A549 (cell line): Measurements from ENCODE around the gene CBY2. TPM values are rescaled to one million over a fixed set of nuclear protein-coding genes. Genes with fewer than 3 reads are reported as not detected.

ENCODE experiments used
- ATAC-seq, 2 experiments: fragments of 200-7000 bp in 1 of 2; fragments of >200 bp in 1 of 2; cut with Nextera tagmentation in 1 of 2; cut with Tn5 transposase in 1 of 2; 3 replicates each; pipeline versions ENCODE4 v1.8.0 to v1.9.1; 2018 to 2020; ENCODE audit warnings: mild to moderate bottlenecking in 1 of 2, moderate library complexity in 1 of 2
- CTCF ChIA-PET: fragments of 300-600 bp; sonication (Branson Sonifier 250); formaldehyde crosslinking; extraction: SDS; loops from one replicate; lab custom pipeline; 2021; ENCODE audit warnings: antibody characterized with exemption, inconsistent platforms; lab: Yijun Ruan, JAX
- POLR2A ChIA-PET: fragments of 350-600 bp; formaldehyde crosslinking; extraction: SDS; loops from one replicate; lab custom pipeline; 2021; ENCODE audit warnings: antibody characterized with exemption, inconsistent platforms; lab: Yijun Ruan, JAX
- DNase-seq, 2 experiments: peaks; one replicate each; pipeline versions ENCODE4 v3.0.0 to v3.0.0-alpha.2; 2011 to 2016; ENCODE audit warnings: low read depth in 1 of 2, low spot score in 1 of 2
- FAIRE-seq: peaks from 2 replicates; lab custom pipeline; 2011; peaks lifted over from hg19 to GRCh38; lab: Jason Lieb, UNC
- H3K27ac ChIP-seq, 2 experiments: fragments of >200 bp; sonication (Bioruptor Twin); formaldehyde crosslinking; 3 replicates each; pipeline ENCODE4 v1.5.1; 2016 to 2017
- H3K4me1 ChIP-seq: fragments of >200 bp; sonication (Bioruptor Twin); formaldehyde crosslinking; 3 replicates; pipeline ENCODE4 v1.6.1; 2016
- H3K4me2 ChIP-seq: fragments of >200 bp; sonication (Bioruptor Twin); formaldehyde crosslinking; 3 replicates; pipeline ENCODE4 v1.6.1; 2016
- H3K4me3 ChIP-seq: fragments of >200 bp; sonication (Bioruptor Twin); formaldehyde crosslinking; 3 replicates; pipeline ENCODE4 v1.5.1; 2016
- H3K9me3 ChIP-seq: fragments of >200 bp; sonication (Bioruptor Twin); formaldehyde crosslinking; 3 replicates; pipeline ENCODE4 v1.6.1; 2016
- BHLHE40 ChIP-seq: IDR thresholded peaks from 2 replicates; pipeline ENCODE4 v1.6.1; 2012; ENCODE audit warnings: low read depth, low read length, inconsistent platforms
- CHD4 ChIP-seq: fragments of 200-600 bp; sonication (generic); IDR thresholded peaks from 2 replicates; pipeline ENCODE4 v1.6.1; 2016; ENCODE audit warnings: antibody characterized with exemption, mild to moderate bottlenecking, borderline replicate concordance
- EHMT2 ChIP-seq: fragments of 200-600 bp; sonication (generic); IDR thresholded peaks from 2 replicates; pipeline ENCODE4 v1.6.1; 2016; ENCODE audit warnings: antibody characterized with exemption, low read depth, mild to moderate bottlenecking, moderate library complexity
- GATA3 ChIP-seq: IDR thresholded peaks from 2 replicates; pipeline ENCODE4 v1.6.1; 2012; ENCODE audit warnings: borderline replicate concordance
- HDAC2 ChIP-seq: fragments of 200-600 bp; sonication (generic); IDR thresholded peaks from 2 replicates; pipeline ENCODE4 v1.6.1; 2016
- HEYL ChIP-seq: fragments of 250-450 bp; sonication (Bioruptor Pico); IDR thresholded peaks from 2 replicates; pipeline ENCODE4 v1.8.0; 2021; ENCODE audit warnings: mild to moderate bottlenecking, moderate library complexity
- HOXB5 ChIP-seq: fragments of 250-450 bp; sonication (Bioruptor Pico); IDR thresholded peaks from 2 replicates; pipeline ENCODE4 v1.5.0; 2020; ENCODE audit warnings: mild to moderate bottlenecking, moderate library complexity
- MAFK ChIP-seq: fragments of 450-650 bp; IDR thresholded peaks from 2 replicates; pipeline ENCODE4 v1.6.1; 2014; ENCODE audit not compliant: partially characterized antibody
- MAZ ChIP-seq: fragments of 150-350 bp; IDR thresholded peaks from 2 replicates; pipeline ENCODE4 v1.6.1; 2014; ENCODE audit warnings: antibody characterized with exemption, low read depth, low read length, borderline replicate concordance
- NFE2L2 ChIP-seq: fragments of 150-350 bp; conservative IDR thresholded peaks from 2 replicates; pipeline ENCODE4 v1.6.1; 2014; ENCODE audit warnings: low read length
- POLR2A ChIP-seq: IDR thresholded peaks from 2 replicates; pipeline ENCODE4 v1.6.1; 2012; ENCODE audit warnings: mild to moderate bottlenecking, low read length
- POLR2AphosphoS2 ChIP-seq: conservative IDR thresholded peaks from 2 replicates; pipeline ENCODE4 v1.6.1; 2012; ENCODE audit warnings: low read length, improper control_type of control experiment, inconsistent platforms
- RNF2 ChIP-seq: fragments of 200-600 bp; sonication (generic); IDR thresholded peaks from 2 replicates; pipeline ENCODE4 v1.6.1; 2016; ENCODE audit warnings: low read depth, mild to moderate bottlenecking, antibody characterized with exemption, moderate library complexity, borderline replicate concordance
- TFCP2L1 ChIP-seq: fragments of 250-450 bp; sonication (Bioruptor Pico); IDR thresholded peaks from 2 replicates; pipeline ENCODE4 v1.5.0; 2021; ENCODE audit warnings: mild to moderate bottlenecking
- WGBS: methylation state at CpG from one replicate; pipeline ENCODE4 v1.1.6; 2017; ENCODE audit errors: missing lambda C conversion rate; 5-methylcytosine and 5-hydroxymethylcytosine counted together
- polyA plus RNA-seq, 4 experiments: library from polyadenylated mRNA; depleted of rRNA in 3 of 4; stranded (reverse); fragments of >200 nt; fragmentation: RNase III in 1 of 4; extraction: RNeasy Plus Mini Kit Qiagen cat#74134 plus additional on column Dnase treatment in 1 of 4; gene quantifications; 2 replicates in 3 of 4; 3 replicates in 1 of 4; pipeline ENCODE4 v1.2.3, GENCODE V29; 2011 to 2017
- TF ChIP-seq, protein P1 (sequence below): fragments of 200-600 bp; sonication (generic); IDR thresholded peaks from 2 replicates; pipeline ENCODE4 v1.6.1; 2016; ENCODE audit warnings: antibody characterized with exemption, mild to moderate bottlenecking, moderate library complexity
- TF ChIP-seq, protein P2 (sequence below): IDR thresholded peaks from 2 replicates; pipeline ENCODE4 v1.6.1; 2012
- TF ChIP-seq, protein P3 (sequence below): IDR thresholded peaks from 2 replicates; pipeline ENCODE4 v1.6.1; 2012; ENCODE audit warnings: low read depth, borderline replicate concordance
- TF ChIP-seq, protein P4 (sequence below): fragments of >200 bp; sonication (Bioruptor Twin); formaldehyde crosslinking; IDR thresholded peaks from 3 replicates; pipeline ENCODE4 v1.5.1; 2016

The CBY2 gene
- polyA plus RNA-seq, 2 of the 4 experiments (the other 2 are of a cell fraction), result 0.28 TPM; not detected in 1

DNA sequence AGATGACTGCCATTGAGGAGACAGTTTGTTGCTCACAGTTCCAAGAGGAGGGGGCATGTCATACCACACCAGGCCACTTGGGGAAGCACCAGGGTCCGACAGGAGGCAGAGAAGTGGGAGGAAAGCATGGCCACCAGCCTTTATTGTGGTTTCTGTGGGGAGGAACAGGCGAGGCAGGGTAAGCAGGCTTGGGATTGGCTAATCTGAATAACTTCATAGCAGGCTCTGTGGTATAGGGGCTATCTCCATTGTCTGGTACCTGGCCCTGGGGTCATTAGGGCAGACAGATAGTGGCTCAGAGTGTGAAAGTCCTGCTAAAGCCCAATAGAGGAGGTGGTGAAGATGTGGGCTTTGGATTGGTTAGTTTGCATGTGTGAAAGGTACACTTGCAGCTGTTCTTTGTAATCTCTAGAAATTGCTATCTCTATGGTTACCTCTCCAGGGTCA lies 35.5 kb downstream of the CBY2 start (continued):
- TF ChIP-seq, protein P1, sequence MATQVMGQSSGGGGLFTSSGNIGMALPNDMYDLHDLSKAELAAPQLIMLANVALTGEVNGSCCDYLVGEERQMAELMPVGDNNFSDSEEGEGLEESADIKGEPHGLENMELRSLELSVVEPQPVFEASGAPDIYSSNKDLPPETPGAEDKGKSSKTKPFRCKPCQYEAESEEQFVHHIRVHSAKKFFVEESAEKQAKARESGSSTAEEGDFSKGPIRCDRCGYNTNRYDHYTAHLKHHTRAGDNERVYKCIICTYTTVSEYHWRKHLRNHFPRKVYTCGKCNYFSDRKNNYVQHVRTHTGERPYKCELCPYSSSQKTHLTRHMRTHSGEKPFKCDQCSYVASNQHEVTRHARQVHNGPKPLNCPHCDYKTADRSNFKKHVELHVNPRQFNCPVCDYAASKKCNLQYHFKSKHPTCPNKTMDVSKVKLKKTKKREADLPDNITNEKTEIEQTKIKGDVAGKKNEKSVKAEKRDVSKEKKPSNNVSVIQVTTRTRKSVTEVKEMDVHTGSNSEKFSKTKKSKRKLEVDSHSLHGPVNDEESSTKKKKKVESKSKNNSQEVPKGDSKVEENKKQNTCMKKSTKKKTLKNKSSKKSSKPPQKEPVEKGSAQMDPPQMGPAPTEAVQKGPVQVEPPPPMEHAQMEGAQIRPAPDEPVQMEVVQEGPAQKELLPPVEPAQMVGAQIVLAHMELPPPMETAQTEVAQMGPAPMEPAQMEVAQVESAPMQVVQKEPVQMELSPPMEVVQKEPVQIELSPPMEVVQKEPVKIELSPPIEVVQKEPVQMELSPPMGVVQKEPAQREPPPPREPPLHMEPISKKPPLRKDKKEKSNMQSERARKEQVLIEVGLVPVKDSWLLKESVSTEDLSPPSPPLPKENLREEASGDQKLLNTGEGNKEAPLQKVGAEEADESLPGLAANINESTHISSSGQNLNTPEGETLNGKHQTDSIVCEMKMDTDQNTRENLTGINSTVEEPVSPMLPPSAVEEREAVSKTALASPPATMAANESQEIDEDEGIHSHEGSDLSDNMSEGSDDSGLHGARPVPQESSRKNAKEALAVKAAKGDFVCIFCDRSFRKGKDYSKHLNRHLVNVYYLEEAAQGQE, result no peak
- TF ChIP-seq HOXB5 (CRISPR knock-in tag), result no peak
- TF ChIP-seq, all 56 proteins: peak for 0

DNA sequence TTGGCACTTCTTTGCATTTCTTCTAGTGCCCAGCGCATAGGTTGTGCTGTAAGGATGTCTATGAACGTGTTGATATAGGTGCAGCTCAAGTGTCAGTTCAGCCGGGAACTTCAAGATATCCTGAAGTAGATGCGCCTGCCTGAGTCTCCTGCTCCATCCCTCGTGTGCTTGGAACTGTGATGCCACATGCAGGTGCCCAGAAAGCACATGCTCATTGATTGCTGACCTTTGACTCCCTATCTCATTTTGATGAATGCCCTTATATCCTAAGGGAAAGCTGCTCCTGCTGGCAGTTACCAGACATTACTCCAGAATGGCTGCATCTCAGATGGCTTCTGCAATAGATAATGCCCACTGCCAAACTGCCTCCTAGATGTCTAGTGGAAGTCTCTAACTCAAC lies 40.9 kb downstream of the CBY2 start:
- 22% methylated on average over 5 of the region's 5 CpGs for WGBS
- ChIA-PET CTCF (no interaction called here), POLR2A (no interaction called here)
- no peak for ATAC-seq
- H3K27ac ChIP-seq, result no peak overlapping the region
- no peaks in the 10 kb centered on the region for H3K9me3 ChIP-seq
- FAIRE-seq, result no peak
- H3K4me3 ChIP-seq, result no peak overlapping the region
- H3K4me2 ChIP-seq, result no peak overlapping the region
- H3K4me1 ChIP-seq, result no peaks in the 10 kb centered on the region
- TF ChIP-seq EHMT2 (no peak), HDAC2 (no peak), BHLHE40 (no peak), HEYL (CRISPR knock-in tag) (no peak), RNF2 (no peak), CHD4 (no peak), NFE2L2 (no peak), POLR2A (no peak), MAFK (no peak), TFCP2L1 (CRISPR knock-in tag) (no peak), POLR2AphosphoS2 (no peak), GATA3 (no peak)
- TF ChIP-seq, protein P2, sequence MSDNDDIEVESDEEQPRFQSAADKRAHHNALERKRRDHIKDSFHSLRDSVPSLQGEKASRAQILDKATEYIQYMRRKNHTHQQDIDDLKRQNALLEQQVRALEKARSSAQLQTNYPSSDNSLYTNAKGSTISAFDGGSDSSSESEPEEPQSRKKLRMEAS, result no peak
- TF ChIP-seq, protein P3, sequence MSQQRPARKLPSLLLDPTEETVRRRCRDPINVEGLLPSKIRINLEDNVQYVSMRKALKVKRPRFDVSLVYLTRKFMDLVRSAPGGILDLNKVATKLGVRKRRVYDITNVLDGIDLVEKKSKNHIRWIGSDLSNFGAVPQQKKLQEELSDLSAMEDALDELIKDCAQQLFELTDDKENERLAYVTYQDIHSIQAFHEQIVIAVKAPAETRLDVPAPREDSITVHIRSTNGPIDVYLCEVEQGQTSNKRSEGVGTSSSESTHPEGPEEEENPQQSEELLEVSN, result no peak
- DNase-seq, result no peak

DNA sequence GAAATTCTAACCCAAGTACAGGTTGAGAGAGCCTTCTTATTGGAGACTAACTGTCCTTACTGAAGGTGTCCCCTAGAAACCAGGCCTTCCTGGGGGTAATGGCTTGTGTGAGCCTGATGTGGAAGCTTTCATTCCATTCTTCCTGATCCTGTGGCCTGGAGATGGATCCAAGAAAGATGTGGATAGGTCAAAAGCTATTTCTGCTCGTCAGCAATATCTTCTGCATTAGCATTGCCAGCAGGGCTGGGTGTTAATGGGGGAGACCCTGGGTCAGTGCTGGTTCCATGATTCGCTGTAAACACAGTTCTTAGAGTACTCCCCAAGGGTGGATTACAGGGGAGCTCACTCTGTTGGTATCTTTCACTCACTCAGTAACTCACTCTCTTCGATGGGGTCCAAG lies 42.9 kb downstream of the CBY2 start:
- FAIRE-seq (no peak), DNase-seq (no peak), ATAC-seq (no peak)
- no peak overlapping the region for H3K4me2 ChIP-seq
- ChIA-PET POLR2A (no interaction called here), CTCF (no interaction called here)
- no peak for TF ChIP-seq MAZ
- TF ChIP-seq, protein P1, result no peak
- TF ChIP-seq, protein P4, sequence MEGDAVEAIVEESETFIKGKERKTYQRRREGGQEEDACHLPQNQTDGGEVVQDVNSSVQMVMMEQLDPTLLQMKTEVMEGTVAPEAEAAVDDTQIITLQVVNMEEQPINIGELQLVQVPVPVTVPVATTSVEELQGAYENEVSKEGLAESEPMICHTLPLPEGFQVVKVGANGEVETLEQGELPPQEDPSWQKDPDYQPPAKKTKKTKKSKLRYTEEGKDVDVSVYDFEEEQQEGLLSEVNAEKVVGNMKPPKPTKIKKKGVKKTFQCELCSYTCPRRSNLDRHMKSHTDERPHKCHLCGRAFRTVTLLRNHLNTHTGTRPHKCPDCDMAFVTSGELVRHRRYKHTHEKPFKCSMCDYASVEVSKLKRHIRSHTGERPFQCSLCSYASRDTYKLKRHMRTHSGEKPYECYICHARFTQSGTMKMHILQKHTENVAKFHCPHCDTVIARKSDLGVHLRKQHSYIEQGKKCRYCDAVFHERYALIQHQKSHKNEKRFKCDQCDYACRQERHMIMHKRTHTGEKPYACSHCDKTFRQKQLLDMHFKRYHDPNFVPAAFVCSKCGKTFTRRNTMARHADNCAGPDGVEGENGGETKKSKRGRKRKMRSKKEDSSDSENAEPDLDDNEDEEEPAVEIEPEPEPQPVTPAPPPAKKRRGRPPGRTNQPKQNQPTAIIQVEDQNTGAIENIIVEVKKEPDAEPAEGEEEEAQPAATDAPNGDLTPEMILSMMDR, result no peak
- no peak for TF ChIP-seq HEYL (CRISPR knock-in tag)
- H3K27ac ChIP-seq, result no peak overlapping the region
- no peak overlapping the region for H3K4me3 ChIP-seq
- H3K4me1 ChIP-seq, result no peaks in the 10 kb centered on the region
- no peaks in the 10 kb centered on the region for H3K9me3 ChIP-seq
- 4% methylated on average over 3 of the region's 3 CpGs for WGBS
